ENCODE measurements around the gene TBC1D22A. TPM values are rescaled to one million over a fixed set of nuclear protein-coding genes. Genes with fewer than 3 reads are reported as not detected.

The TBC1D22A gene
- total and polyA plus RNA-seq, 2 donors (not counting 3 experiments of a cell fraction or from before 2014, with no cell fraction given), result 26.1 to 32.4 TPM

- intact Hi-C loops (cut with micrococcal nuclease), result no loop called here
- H3K9me1 ChIP-seq (replicated peaks; ENCODE audit: control insufficient read depth, extremely low read depth, insufficient read depth, low read length), result no peaks in the 10 kb centered on the region
- no peaks in the 10 kb centered on the region for H3K79me2 ChIP-seq (ENCODE audit: control insufficient read depth, insufficient read depth, low read length)
- H3K9ac ChIP-seq (replicated peaks; ENCODE audit: extremely low read depth, insufficient read depth, low read length), result no peak overlapping the region
- no peaks in the 10 kb centered on the region for H3K36me3 ChIP-seq (ENCODE audit: control insufficient read depth in 2 of 2, extremely low read depth in 1 of 2, insufficient read depth in 2 of 2, low read length in 2 of 2)
- H3K27ac ChIP-seq (ENCODE audit: insufficient read depth, low read depth, low read length), result no peak overlapping the region
- dilution Hi-C loops (cut with MboI; ENCODE audit: extremely low pct_ligation_motif_present, low sequenced_read_pairs), result no loop called here
- ChIA-PET CTCF (no interaction called here), POLR2A (no interaction called here)
- no peaks in the 10 kb centered on the region for H3K9me3 ChIP-seq (replicated peaks; ENCODE audit: control insufficient read depth, insufficient read depth, low read length)
- no peak overlapping the region for H3K4me2 ChIP-seq (ENCODE audit: insufficient read depth, low read length)
- H3K4me3 ChIP-seq (replicated peaks in 1 of 3; ENCODE audit: insufficient read depth in 1 of 3, low read depth in 1 of 3, low read length in 3 of 3), result no peak overlapping the region
- no peaks in the 10 kb centered on the region for H4K20me1 ChIP-seq (replicated peaks; ENCODE audit: control insufficient read depth, extremely low read depth, insufficient read depth, low read length)
- no peak for FAIRE-seq
- DNase-seq (ENCODE audit: low read depth, low spot score), result no peak
- peaks cover 8% of the 10 kb centered on the region for H3K4me1 ChIP-seq (ENCODE audit: control insufficient read depth, extremely low read depth, insufficient read depth, low read length)
- H2AFZ ChIP-seq (ENCODE audit: low read depth, low read length), result no peak overlapping the region
- no peak for TF ChIP-seq FOS (IDR thresholded peaks at IDR 0.05; ENCODE audit: borderline replicate concordance, insufficient read depth, low read length)
- no peak for TF ChIP-seq JUN (IDR thresholded peaks at IDR 0.05; ENCODE audit: borderline replicate concordance, insufficient read depth, insufficient read length, low read depth)
- TF ChIP-seq POLR2AphosphoS5 (IDR thresholded peaks at IDR 0.05; ENCODE audit: insufficient read depth, low read depth, low read length), result no peak
- TF ChIP-seq GATA2 (IDR thresholded peaks at IDR 0.05; ENCODE audit: insufficient read depth, insufficient read length, low read depth, low read length), result no peak
- TF ChIP-seq MYC (IDR thresholded peaks at IDR 0.05; ENCODE audit: low read depth, low read length), result no peak
- TF ChIP-seq, protein P1, sequence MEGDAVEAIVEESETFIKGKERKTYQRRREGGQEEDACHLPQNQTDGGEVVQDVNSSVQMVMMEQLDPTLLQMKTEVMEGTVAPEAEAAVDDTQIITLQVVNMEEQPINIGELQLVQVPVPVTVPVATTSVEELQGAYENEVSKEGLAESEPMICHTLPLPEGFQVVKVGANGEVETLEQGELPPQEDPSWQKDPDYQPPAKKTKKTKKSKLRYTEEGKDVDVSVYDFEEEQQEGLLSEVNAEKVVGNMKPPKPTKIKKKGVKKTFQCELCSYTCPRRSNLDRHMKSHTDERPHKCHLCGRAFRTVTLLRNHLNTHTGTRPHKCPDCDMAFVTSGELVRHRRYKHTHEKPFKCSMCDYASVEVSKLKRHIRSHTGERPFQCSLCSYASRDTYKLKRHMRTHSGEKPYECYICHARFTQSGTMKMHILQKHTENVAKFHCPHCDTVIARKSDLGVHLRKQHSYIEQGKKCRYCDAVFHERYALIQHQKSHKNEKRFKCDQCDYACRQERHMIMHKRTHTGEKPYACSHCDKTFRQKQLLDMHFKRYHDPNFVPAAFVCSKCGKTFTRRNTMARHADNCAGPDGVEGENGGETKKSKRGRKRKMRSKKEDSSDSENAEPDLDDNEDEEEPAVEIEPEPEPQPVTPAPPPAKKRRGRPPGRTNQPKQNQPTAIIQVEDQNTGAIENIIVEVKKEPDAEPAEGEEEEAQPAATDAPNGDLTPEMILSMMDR (IDR thresholded peaks at IDR 0.05; ENCODE audit: extremely low read depth in 1 of 2, insufficient read depth in 1 of 2, low read depth in 1 of 2, low read length in 2 of 2), result no peak
- no peak for TF ChIP-seq POLR2A (IDR thresholded peaks at IDR 0.05; ENCODE audit: low read depth, low read length)
- TF ChIP-seq EZH2 (IDR thresholded peaks at IDR 0.05; ENCODE audit: borderline replicate concordance, low read depth, low read length, severe bottlenecking), result no peak
- no peak for TF ChIP-seq MAX (IDR thresholded peaks at IDR 0.05; ENCODE audit: insufficient read depth, insufficient read length)
- no peaks in the 10 kb centered on the region for H3K27me3 ChIP-seq (ENCODE audit: control insufficient read depth in 2 of 2, insufficient read depth in 2 of 2, low read length in 2 of 2)
- BruUV-seq (replicated peaks), result no TSS peak
Measured at GRCh38 chr22:47094861-47095330, 332.4 kb downstream of the TBC1D22A start.
